GM21390 (cell line): ENCODE results near the gene KCTD15.

Experiments used
- ATAC-seq: cut with Tn5 transposase; IDR thresholded peaks from one replicate; pipeline ENCODE4 v1.9.1; 2021; ENCODE audit not compliant: unreplicated experiment

The KCTD15 gene

DNA sequence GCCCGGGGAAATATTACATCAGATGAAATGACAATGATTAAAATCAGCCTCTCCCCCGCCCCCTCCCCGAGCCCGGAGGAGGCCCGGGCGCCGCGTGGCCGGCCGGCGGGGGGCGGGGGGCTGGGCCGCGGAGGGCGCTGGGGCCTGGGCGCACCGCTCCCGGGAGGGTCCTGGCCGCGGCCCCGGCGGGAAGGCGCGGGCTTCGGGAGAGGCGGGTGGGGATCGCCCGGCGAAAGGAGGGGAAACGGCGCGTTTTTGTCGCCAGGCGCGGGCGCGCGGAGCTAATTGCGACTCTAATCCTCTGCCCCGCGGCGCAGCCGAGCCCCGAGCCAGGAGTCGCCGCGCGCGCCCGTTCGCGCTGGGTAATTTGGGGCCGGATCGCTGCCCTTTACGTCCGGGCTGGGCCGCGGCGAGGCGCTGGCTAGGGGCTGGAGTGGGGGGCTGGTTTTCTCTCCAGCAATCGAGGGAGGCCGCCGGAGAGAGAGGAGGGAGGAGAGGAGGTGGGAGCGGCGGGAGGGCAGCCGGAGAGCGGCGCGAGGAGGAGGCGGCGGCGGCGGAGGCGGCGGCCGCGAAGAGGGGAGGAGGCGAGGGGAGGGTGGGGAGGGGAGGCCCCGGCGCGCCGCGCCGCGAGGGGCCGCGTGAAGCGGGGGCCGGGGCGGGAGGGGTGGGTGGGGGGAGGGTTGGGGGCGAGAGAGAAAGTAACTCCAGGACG, at the start of gene KCTD15:
TSS of gene KCTD15 (plus strand) at position 707 of the 712 bp plus-strand sequence. CDS start 3,585 bp downstream, outside the sequence.
- no peak for ATAC-seq

GRCh38 chr19:33747273-33747672, 49.4 kb upstream of the KCTD15 start:
- no peak for ATAC-seq

GRCh38 chr19:33748231-33748630, 48.4 kb upstream of the KCTD15 start:
- no peak for ATAC-seq

- no peak for ATAC-seq
Measured at GRCh38 chr19:33749016-33749415, 47.7 kb upstream of the KCTD15 start.

DNA sequence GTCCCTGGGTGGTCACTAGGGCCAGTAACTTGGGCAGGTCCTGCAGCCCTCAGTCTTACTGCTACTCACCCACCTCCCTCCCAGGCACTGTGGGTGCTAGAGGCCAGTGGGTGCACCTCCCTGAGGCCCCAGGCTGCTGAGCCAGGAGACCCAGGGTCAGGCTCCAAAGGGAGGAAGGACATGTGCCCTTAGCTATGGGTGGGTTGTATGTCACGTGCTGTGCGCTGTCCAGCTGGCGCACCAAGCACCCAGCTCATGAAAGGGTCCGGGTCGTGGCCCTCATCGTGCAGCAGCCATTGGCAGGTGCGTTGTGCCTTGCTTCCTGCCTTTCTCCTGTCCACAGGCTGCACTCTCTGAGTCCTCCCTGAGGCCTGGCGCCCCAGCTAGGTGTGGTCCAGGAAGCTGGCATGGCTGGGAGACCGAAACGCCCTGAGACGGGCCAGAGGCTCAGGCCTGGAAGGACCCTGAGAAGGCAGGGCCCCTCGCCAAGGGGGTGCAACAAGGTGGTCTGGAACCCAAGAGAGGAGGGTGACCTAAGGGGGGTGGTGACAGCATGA, 47.0 kb upstream of the KCTD15 start:
- no peak for ATAC-seq

- no peak for ATAC-seq
Measured at GRCh38 chr19:33750587-33751435, 45.9 kb upstream of the KCTD15 start.

DNA sequence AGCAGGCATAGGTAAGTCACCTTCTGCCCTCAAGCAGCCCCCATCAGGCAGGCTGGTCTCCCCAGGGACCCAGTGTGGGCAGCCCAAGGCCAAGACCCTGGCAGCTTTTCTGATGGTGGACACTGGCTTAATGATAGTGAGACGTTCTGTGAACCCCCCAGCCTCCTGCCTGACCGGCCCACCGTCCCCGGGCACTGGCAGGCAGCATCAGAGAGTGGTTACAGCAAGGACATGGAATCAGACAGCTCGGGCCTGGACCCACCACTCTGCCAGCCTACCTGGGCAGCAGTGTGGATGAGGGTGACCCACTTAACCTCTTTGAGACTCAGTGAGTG, 45.3 kb upstream of the KCTD15 start:
- no peak for ATAC-seq

- ATAC-seq = no peak
Measured at GRCh38 chr19:33752018-33752800, 44.5 kb upstream of the KCTD15 start.

DNA sequence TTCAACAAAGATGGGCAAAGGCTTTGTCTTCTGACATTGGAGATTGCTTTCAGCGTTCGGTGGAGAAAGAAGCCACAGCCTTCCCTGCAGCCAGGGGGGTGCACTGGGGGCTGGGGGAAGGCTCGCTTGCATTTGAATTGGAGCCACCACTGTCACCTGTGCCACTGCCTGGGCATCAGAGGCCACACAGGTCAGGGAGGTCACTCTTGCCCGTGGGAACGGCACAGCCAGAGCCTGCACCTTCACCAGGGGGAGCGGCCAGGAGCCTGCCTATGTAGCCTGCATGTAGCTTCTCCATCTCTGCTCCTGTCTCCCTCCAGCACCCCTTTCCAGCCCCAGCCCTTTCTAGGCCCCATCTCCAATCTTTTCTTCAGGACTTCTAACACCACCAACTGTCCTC, 43.7 kb upstream of the KCTD15 start:
- no peak for ATAC-seq

DNA sequence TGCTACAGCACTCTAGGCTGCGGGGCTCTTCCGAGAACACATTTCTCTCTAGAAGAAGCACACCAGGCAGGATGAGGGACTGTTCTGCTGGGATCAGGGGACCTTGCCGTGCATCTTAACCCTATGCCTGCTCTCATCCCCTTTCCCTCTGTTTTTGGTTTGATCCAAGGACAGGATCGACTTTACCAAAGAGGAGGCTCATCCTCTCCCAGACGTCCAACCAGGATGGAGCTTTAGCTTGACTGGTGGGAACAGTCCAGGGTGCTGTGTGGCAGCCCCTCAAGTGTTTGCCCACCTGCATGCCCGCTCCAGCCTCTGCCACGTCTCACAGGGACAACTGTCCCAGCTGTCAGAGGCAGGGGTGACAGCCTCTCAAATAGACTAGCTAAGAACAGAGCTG, 42.3 kb upstream of the KCTD15 start:
- ATAC-seq = no peak

GRCh38 chr19:33755099-33756035, 41.3 kb upstream of the KCTD15 start:
- no peak for ATAC-seq

DNA sequence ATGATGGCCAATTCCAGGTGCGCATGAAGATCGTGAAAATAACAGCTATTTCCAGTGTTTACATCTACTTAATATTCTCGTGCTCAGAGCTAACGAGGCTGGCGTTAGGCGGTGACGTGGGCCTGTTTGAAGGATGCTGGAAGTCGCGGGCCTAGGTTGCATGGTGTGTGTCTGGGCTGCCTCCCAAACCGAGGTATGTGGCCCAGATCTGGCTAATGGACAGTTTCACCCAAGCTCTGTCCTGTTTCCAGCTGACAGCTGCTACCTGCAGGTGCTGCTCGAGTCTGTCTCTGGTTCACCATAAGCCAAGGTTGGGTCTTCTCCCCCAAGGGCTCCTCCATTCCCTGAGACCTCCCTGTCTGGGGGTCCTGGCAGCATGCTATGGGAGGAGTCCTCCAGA, 40.5 kb upstream of the KCTD15 start:
- ATAC-seq = no peak

GRCh38 chr19:33758541-33759013, 38.1 kb upstream of the KCTD15 start:
- no peak for ATAC-seq

DNA sequence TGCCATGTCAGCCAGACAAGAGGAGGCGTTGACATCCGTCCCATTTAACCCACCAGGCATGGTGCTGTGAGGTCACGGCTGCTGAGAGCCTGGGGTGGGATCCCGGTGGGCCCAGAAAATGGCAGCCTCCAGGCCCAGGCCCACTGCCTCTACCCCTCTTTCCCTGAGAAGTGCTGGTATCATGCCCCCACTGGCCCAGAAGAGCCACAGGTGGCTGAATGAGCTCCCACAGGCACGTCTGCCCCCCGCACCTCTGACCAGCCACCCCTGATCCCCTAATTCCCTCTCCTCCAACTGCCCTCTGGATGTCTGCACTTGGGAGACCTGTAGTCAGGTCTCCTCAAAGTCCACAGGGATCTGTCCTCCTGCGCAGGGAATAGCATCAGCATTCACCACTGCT, 37.3 kb upstream of the KCTD15 start:
- no peak for ATAC-seq

DNA sequence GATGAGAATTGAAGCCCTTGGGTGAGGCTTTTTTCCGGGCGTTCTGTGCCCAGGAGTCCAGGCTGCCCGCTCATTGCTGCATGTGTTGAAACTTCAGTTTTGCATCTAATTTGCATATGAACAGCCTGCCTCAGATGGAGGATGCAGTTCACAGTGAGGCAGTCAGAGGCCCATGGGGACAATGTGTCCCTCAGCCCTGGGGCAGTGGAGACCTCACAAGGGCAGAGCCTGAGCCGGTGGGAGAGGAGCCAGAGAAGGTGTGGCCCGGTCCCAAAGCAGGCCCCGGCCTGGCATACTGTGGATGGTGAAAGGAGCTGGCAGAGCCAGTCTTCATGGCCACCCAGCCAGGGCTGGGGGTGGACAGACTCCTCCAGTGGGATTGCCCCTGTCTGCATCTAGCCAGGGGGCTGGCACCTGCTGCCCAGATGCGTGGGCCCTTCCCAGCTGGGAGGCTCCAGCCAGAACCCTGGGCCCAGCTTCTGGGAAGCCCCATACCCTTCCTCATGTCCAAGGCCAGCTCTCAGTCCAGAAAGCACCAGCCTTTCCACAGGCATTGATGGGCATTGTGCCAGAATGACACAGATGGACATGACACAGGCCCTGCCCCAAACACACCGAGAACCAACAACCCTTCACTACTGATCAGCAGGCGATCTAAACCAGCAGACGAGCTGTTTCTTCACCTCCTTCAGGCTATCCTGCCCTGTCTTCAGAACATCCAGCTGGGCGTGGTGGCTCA, 32.9 kb upstream of the KCTD15 start:
- ATAC-seq = no peak

GRCh38 chr19:33766623-33767022, 30.0 kb upstream of the KCTD15 start:
- ATAC-seq = no peak

- no peak for ATAC-seq
Measured at GRCh38 chr19:33767898-33768413, 28.7 kb upstream of the KCTD15 start.

DNA sequence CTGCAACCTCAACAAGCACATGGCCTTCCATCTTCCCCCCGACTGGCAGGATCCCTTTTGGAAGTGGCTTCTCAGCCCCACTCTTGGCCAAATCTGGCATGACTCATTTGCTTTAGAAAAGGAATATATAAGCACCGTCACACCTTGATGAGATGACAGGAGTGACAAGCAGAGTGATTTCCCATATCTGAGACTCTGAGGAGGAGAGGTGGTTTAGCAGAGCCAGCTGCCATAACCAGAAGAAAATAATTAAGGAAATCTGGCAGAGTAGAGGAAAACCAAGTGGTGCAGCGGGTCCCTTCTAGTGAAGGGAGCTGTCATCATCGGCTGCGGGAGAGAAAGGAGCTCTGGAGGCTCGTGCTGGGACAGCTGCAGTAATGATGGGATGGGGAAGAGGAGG, 27.5 kb upstream of the KCTD15 start:
- ATAC-seq = no peak

- ATAC-seq = no peak
Measured at GRCh38 chr19:33770107-33770506, 26.6 kb upstream of the KCTD15 start.
